ENCODE results near the gene TIMM10.

TIMM10 gene

GRCh38 chr11:57501953-57502352 is 28.6 kb downstream of the TIMM10 start:
- in situ Hi-C loops (cut with MboI; ENCODE audit: low pct_unique_long_range_greater_than_20kb, low sequenced_read_pairs, unreplicated experiment): loop anchor here (25.0 kb wide), 1 partner anchor 140 kb away; no protein-coding TSS in a partner anchor
- no peak for DNase-seq (ENCODE audit: low spot score)
- TF ChIP-seq CTCF (IDR thresholded peaks at IDR 0.05; ENCODE audit: extremely low read depth, insufficient read depth, missing control alignments): no peak

GRCh38 chr11:57500926-57501325 is 29.6 kb downstream of the TIMM10 start:
- no peak for TF ChIP-seq CTCF (IDR thresholded peaks at IDR 0.05; ENCODE audit: extremely low read depth, insufficient read depth, missing control alignments)
- in situ Hi-C loops (cut with MboI; ENCODE audit: low pct_unique_long_range_greater_than_20kb, low sequenced_read_pairs, unreplicated experiment): loop anchor here (25.0 kb wide), 1 partner anchor 139 kb away; no protein-coding TSS in a partner anchor
- DNase-seq (ENCODE audit: low spot score): no peak

GRCh38 chr11:57500515-57500914 is 30.0 kb downstream of the TIMM10 start:
- no peak for TF ChIP-seq CTCF (IDR thresholded peaks at IDR 0.05; ENCODE audit: extremely low read depth, insufficient read depth, missing control alignments)
- no peak for DNase-seq (ENCODE audit: low spot score)

GRCh38 chr11:57499983-57500461 is 30.5 kb downstream of the TIMM10 start:
- in situ Hi-C loops (cut with MboI; ENCODE audit: low pct_unique_long_range_greater_than_20kb, low sequenced_read_pairs, unreplicated experiment): loop anchor here (25.0 kb wide), 1 partner anchor 138 kb away; no protein-coding TSS in a partner anchor
- no peak for DNase-seq (ENCODE audit: low spot score)
- no peak for TF ChIP-seq CTCF (IDR thresholded peaks at IDR 0.05; ENCODE audit: extremely low read depth, insufficient read depth, missing control alignments)

More at GRCh38 chr11:57500515-57500914, 30.0 kb downstream of the TIMM10 start:
- in situ Hi-C loops (cut with MboI; ENCODE audit: low pct_unique_long_range_greater_than_20kb, low sequenced_read_pairs, unreplicated experiment): loop anchor here (25.0 kb wide), 1 partner anchor 138 kb away; no protein-coding TSS in a partner anchor

- no peak for TF ChIP-seq CTCF (IDR thresholded peaks at IDR 0.05; ENCODE audit: extremely low read depth, insufficient read depth, missing control alignments)
- in situ Hi-C loops (cut with MboI; ENCODE audit: low pct_unique_long_range_greater_than_20kb, low sequenced_read_pairs, unreplicated experiment): no loop called here
- DNase-seq (ENCODE audit: low spot score): peak; percentile 92
Measured at GRCh38 chr11:57499413-57499982, 31.1 kb downstream of the TIMM10 start.

- in situ Hi-C loops (cut with MboI; ENCODE audit: low pct_unique_long_range_greater_than_20kb, low sequenced_read_pairs, unreplicated experiment): no loop called here
- TF ChIP-seq CTCF (IDR thresholded peaks at IDR 0.05; ENCODE audit: extremely low read depth, insufficient read depth, missing control alignments): no peak
- DNase-seq (ENCODE audit: low spot score): no peak
Measured at GRCh38 chr11:57498540-57498939, 32.0 kb downstream of the TIMM10 start.

All from GM13977 (cell line).